ENCODE data around the gene SKI.

GRCh38 chr1:2310332-2311183, 82.4 kb downstream of the SKI start:
- TF ChIP-seq CTCF (IDR thresholded peaks at IDR 0.05) = no peak
- no peak for TF ChIP-seq POLR2AphosphoS5 (IDR thresholded peaks at IDR 0.05)
- TF ChIP-seq POLR2A (IDR thresholded peaks at IDR 0.05) = no peak

All from breast epithelium (tissue), 3 donors.